ENCODE measurements around the gene CCDC93. TPM values are rescaled to one million over a fixed set of nuclear protein-coding genes. Genes with fewer than 3 reads are reported as not detected.

CCDC93 gene
- total RNA-seq, 1 donor from 2014 or later: 39.1 TPM

- Mint-ChIP-seq H3K27me3 (ENCODE audit: low read depth) (peaks cover 63% of the 10 kb centered on the region), H3K36me3 (ENCODE audit: low read depth) (no peaks in the 10 kb centered on the region), H3K9me3 (no peaks in the 10 kb centered on the region), H3K27ac (ENCODE audit: unreplicated experiment) (no peak overlapping the region), H3K4me3 (no peak overlapping the region), H3K4me1 (peaks cover 3% of the 10 kb centered on the region)
- DNase-seq (ENCODE audit: low read depth, low spot score): no peak
- TF ChIP-seq CTCF (conservative IDR thresholded peaks at IDR 0.05): no peak
Observed at GRCh38 chr2:118044854-118045253, 31.0 kb upstream of the CCDC93 start.

- peaks cover 64% of the 10 kb centered on the region for H3K27me3 Mint-ChIP-seq (ENCODE audit: low read depth)
- H3K27ac Mint-ChIP-seq (ENCODE audit: unreplicated experiment): no peak overlapping the region
- H3K36me3 Mint-ChIP-seq (ENCODE audit: low read depth): no peaks in the 10 kb centered on the region
Observed at GRCh38 chr2:118044103-118044716, 30.3 kb upstream of the CCDC93 start.

GRCh38 chr2:118040891-118041290, 27.0 kb upstream of the CCDC93 start:
- Mint-ChIP-seq H3K36me3 (ENCODE audit: low read depth) (peaks cover 4% of the 10 kb centered on the region), H3K27me3 (ENCODE audit: low read depth) (peaks cover 64% of the 10 kb centered on the region), H3K4me3 (no peak overlapping the region), H3K27ac (ENCODE audit: unreplicated experiment) (no peak overlapping the region), H3K9me3 (peaks cover 11% of the 10 kb centered on the region), H3K4me1 (no peaks in the 10 kb centered on the region)
- no peak for DNase-seq (ENCODE audit: low read depth, low spot score)
- TF ChIP-seq CTCF (conservative IDR thresholded peaks at IDR 0.05): no peak

More at GRCh38 chr2:118044103-118044716, 30.3 kb upstream of the CCDC93 start:
- Mint-ChIP-seq H3K9me3 (no peaks in the 10 kb centered on the region), H3K4me1 (no peaks in the 10 kb centered on the region), H3K4me3 (no peak overlapping the region)
- no peak for TF ChIP-seq CTCF (conservative IDR thresholded peaks at IDR 0.05)
- no peak for DNase-seq (ENCODE audit: low read depth, low spot score)

GRCh38 chr2:118032169-118033013, 18.5 kb upstream of the CCDC93 start:
- peaks cover 54% of the 10 kb centered on the region for H3K27me3 Mint-ChIP-seq (ENCODE audit: low read depth)
- peak; percentile 37 for DNase-seq (ENCODE audit: low read depth, low spot score)
- H3K27ac Mint-ChIP-seq (ENCODE audit: unreplicated experiment): no peak overlapping the region
- H3K9me3 Mint-ChIP-seq: peaks cover 16% of the 10 kb centered on the region
- H3K4me1 Mint-ChIP-seq: no peaks in the 10 kb centered on the region
- H3K4me3 Mint-ChIP-seq: no peak overlapping the region
- peaks cover 4% of the 10 kb centered on the region for H3K36me3 Mint-ChIP-seq (ENCODE audit: low read depth)
- peak; percentile 85 for TF ChIP-seq CTCF (conservative IDR thresholded peaks at IDR 0.05)

GRCh38 chr2:118031566-118031965, 17.7 kb upstream of the CCDC93 start:
- Mint-ChIP-seq H3K9me3 (peaks cover 10% of the 10 kb centered on the region), H3K27ac (ENCODE audit: unreplicated experiment) (no peak overlapping the region), H3K36me3 (ENCODE audit: low read depth) (peaks cover 3% of the 10 kb centered on the region), H3K27me3 (ENCODE audit: low read depth) (peaks cover 50% of the 10 kb centered on the region), H3K4me1 (no peaks in the 10 kb centered on the region), H3K4me3 (no peak overlapping the region)
- TF ChIP-seq CTCF (conservative IDR thresholded peaks at IDR 0.05): no peak
- no peak for DNase-seq (ENCODE audit: low read depth, low spot score)
